ENCODE results near the gene EIF2AK3. TPM values are rescaled to one million over a fixed set of nuclear protein-coding genes. Genes with fewer than 3 reads are reported as not detected.
"Not testable (repeated sequence)": the region's sequence is repeated elsewhere in the genome, so short reads cannot be mapped to it uniquely, and the experiment has no call there.

EIF2AK3 gene
- total RNA-seq, 2 donors from 2014 or later: 10.2 to 13.4 TPM

DNA sequence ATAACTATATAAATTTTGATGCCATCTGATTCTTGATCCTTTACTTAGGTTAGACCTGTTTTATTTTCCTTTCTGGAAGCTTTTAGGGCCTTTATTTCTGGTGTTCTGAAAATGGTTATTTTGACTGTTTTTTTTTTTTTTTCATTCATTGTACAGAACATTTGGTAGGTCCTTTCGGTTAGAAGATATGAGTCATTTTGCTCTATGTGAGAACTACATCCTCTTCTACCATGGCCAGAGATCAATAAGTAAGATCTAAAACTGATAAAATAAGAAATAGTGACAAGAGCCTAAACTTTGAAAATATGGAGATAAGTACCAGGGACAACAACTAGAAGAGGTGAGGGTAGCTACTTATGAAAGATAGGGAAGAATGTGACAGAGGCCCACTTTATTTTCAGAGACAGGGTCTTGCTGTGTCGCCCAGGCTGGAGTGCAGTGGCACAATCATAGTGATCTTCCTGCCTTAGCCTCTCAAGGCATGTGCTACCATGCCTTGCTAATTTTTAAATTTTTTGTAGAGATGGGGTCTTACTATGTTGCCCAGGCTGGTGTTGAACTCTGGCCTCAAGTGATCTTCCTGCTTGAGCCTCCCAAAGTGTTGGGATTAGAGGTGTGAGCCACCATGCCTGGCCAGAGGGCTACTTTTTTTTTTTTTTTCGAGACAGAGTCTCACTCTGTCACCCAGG lies 66.5 kb downstream of the EIF2AK3 start:
- peaks cover 41% of the 10 kb centered on the region for H3K36me3 ChIP-seq
- no peaks in the 10 kb centered on the region for H3K4me1 ChIP-seq
- no peaks in the 10 kb centered on the region for H3K27me3 ChIP-seq
- H3K27ac ChIP-seq: no peak overlapping the region
- H3K4me3 ChIP-seq: no peak overlapping the region
- TF ChIP-seq, protein P1, sequence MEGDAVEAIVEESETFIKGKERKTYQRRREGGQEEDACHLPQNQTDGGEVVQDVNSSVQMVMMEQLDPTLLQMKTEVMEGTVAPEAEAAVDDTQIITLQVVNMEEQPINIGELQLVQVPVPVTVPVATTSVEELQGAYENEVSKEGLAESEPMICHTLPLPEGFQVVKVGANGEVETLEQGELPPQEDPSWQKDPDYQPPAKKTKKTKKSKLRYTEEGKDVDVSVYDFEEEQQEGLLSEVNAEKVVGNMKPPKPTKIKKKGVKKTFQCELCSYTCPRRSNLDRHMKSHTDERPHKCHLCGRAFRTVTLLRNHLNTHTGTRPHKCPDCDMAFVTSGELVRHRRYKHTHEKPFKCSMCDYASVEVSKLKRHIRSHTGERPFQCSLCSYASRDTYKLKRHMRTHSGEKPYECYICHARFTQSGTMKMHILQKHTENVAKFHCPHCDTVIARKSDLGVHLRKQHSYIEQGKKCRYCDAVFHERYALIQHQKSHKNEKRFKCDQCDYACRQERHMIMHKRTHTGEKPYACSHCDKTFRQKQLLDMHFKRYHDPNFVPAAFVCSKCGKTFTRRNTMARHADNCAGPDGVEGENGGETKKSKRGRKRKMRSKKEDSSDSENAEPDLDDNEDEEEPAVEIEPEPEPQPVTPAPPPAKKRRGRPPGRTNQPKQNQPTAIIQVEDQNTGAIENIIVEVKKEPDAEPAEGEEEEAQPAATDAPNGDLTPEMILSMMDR (IDR thresholded peaks at IDR 0.05): no peak
- DNase-seq (ENCODE audit: low spot score): no peak
- H3K9me3 ChIP-seq: no peaks in the 10 kb centered on the region

DNA sequence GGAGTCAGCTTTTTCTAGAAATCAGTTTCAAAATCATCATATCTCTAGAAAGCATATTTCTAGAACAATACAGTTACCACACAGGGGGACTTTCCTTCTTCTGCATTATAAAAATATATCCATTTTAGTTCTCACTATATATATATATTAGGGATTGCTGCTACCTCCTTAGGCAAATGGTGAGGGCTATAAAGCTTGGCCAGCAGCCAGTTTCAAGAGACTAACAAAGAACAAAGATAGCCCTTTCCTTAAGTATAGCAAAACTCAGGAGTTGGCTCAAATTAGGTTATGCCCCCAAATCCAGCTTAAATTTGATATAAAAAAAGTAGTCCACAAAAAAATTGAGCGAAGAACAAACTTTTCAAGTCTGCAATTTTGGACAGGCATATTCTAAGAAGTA lies 70.0 kb downstream of the EIF2AK3 start:
- H3K36me3 ChIP-seq: peaks cover 43% of the 10 kb centered on the region
- no peaks in the 10 kb centered on the region for H3K27me3 ChIP-seq
- H3K27ac ChIP-seq: no peak overlapping the region
- no peak overlapping the region for H3K4me3 ChIP-seq
- DNase-seq (ENCODE audit: low spot score): no peak
- TF ChIP-seq, protein P1 (IDR thresholded peaks at IDR 0.05): no peak
- H3K9me3 ChIP-seq: no peaks in the 10 kb centered on the region
- no peaks in the 10 kb centered on the region for H3K4me1 ChIP-seq

- Histone ChIP-seq H3K27ac (no peak overlapping the region), H3K4me3 (no peak overlapping the region), H3K36me3 (peaks cover 32% of the 10 kb centered on the region), H3K27me3 (no peaks in the 10 kb centered on the region), H3K9me3 (no peaks in the 10 kb centered on the region), H3K4me1 (no peaks in the 10 kb centered on the region)
- TF ChIP-seq, protein P1 (IDR thresholded peaks at IDR 0.05): no peak
- DNase-seq (ENCODE audit: low spot score): no peak
Measured at GRCh38 chr2:88556026-88556425, 71.2 kb downstream of the EIF2AK3 start.

DNA sequence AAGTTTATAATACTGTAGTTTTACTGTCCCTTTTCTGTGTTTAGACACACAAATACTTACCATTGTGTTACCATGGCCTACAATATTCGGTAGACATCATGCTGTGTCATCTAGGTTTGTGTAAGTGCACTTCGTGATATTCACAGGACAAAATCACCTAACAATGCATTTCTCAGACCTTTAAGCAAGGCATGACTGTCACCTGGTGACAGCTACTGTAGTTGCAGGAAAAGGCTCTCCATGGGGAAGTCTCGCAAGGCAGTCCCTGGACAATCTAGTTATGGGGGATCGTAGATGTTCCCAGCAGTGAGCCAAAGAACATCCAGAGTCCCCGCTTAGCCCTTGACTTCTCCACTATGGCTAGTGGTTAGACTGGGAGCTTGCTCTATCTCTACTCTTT lies 73.1 kb downstream of the EIF2AK3 start:
- TF ChIP-seq, protein P1 (IDR thresholded peaks at IDR 0.05): peak in 1 of 2 donors; percentile 21
- Histone ChIP-seq H3K4me3 (no peak overlapping the region), H3K27ac (no peak overlapping the region), H3K9me3 (no peaks in the 10 kb centered on the region), H3K4me1 (peaks cover 0 to 5% of the 10 kb centered on the region in 2 donors), H3K27me3 (no peaks in the 10 kb centered on the region), H3K36me3 (peaks cover 19% of the 10 kb centered on the region)
- no peak for DNase-seq (ENCODE audit: low spot score)

DNA sequence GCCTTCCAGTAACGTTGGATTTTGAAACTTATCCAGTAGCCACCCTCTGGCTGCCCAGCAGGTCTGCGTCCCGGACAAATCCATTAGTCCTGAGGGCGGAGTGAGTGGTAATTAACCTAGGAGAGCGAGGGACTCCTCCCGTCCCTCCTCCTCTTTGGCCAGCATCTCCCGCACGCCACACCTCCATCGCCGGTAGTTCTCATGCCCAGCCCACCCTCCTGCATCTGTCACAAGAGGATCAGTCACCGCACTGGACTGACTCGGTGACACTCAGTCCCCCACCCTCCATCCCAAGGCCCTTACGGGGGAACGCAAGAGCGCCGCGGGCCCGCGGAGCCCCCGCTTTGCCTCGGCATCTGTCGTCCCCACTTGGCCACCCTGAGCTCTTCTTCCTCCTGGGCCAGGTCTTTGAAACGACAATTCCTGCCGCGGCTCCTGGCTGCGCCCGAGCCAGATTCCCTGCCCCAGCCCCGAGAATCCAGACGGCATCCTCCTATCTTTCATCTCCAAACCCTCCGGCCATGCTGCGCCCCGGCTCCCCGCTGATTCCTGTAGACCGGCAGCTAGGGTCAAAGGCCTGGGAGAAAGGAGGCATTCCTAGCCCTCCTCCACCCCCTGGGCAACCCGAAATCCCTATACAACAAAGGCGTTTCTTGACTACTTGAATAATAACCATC lies 77.5 kb downstream of the EIF2AK3 start:
- H3K4me1 ChIP-seq: peaks cover 0 to 5% of the 10 kb centered on the region in 2 donors
- H3K27ac ChIP-seq: no peak overlapping the region
- H3K9me3 ChIP-seq: no peaks in the 10 kb centered on the region
- H3K36me3 ChIP-seq: no peaks in the 10 kb centered on the region
- H3K27me3 ChIP-seq: no peaks in the 10 kb centered on the region
- no peak for DNase-seq (ENCODE audit: low spot score)
- H3K4me3 ChIP-seq: no peak overlapping the region
- TF ChIP-seq, protein P1 (IDR thresholded peaks at IDR 0.05): no peak

GRCh38 chr2:88546291-88546690 lies 81.0 kb downstream of the EIF2AK3 start:
- DNase-seq (ENCODE audit: low spot score); H3K27ac ChIP-seq; H3K9me3 ChIP-seq; H3K4me1 ChIP-seq; H3K27me3 ChIP-seq; H3K36me3 ChIP-seq; H3K4me3 ChIP-seq: not testable (repeated sequence)
